Tibial nerve (tissue), 4 donors: ENCODE data around the gene IFITM2.

ENCODE experiments used
- EP300 ChIP-seq, 2 donors: sonication (generic); formaldehyde crosslinking; IDR thresholded peaks; one replicate each; pipeline ENCODE4 v1.6.1; 2017; ENCODE audit warnings: antibody characterized with exemption in 2 of 2, mild to moderate bottlenecking in 1 of 2
- POLR2A ChIP-seq, 2 donors: fragments of 450-650 bp; IDR thresholded peaks; one replicate each; pipeline ENCODE4 v1.6.1; 2017; ENCODE audit warnings: antibody characterized with exemption in 2 of 2, mild to moderate bottlenecking in 2 of 2, moderate library complexity in 2 of 2
- TF ChIP-seq, protein P1 (sequence below), 5 experiments: fragments of 200-600 bp in 3 of 5; fragments of 450-650 bp in 2 of 5; sonication (generic) in 3 of 5; IDR thresholded peaks; one replicate each; pipeline ENCODE4 v1.5.1; 2016 to 2019; ENCODE audit warnings: antibody characterized with exemption in 5 of 5, mild to moderate bottlenecking in 3 of 5, moderate library complexity in 2 of 5

DNA sequence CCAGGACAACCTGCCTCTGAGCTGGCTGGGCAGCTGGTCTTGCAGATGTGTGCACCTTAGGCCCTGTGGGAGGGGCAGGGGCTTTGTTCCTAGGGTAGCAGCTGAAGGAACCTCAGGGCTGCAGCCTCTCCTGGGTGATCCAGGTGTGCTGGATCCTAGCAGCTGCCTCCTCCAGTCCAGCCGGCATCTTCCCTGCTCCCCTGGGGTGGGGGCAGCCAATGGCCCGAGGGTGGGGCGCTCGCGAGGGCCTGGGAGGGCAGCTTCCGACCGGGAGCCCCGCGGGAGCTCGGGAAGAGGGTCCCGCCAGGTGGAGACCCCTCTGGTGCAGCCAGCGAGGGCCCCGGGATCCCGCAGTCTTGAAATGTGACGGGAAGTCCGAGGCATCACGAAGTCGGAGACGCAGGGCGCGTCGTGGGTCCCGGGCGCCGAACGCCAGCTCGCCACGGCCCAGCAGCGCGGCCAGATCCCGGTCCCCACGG is 7.9 kb downstream of the IFITM2 start:
- TF ChIP-seq, protein P1, sequence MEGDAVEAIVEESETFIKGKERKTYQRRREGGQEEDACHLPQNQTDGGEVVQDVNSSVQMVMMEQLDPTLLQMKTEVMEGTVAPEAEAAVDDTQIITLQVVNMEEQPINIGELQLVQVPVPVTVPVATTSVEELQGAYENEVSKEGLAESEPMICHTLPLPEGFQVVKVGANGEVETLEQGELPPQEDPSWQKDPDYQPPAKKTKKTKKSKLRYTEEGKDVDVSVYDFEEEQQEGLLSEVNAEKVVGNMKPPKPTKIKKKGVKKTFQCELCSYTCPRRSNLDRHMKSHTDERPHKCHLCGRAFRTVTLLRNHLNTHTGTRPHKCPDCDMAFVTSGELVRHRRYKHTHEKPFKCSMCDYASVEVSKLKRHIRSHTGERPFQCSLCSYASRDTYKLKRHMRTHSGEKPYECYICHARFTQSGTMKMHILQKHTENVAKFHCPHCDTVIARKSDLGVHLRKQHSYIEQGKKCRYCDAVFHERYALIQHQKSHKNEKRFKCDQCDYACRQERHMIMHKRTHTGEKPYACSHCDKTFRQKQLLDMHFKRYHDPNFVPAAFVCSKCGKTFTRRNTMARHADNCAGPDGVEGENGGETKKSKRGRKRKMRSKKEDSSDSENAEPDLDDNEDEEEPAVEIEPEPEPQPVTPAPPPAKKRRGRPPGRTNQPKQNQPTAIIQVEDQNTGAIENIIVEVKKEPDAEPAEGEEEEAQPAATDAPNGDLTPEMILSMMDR (IDR thresholded peaks at IDR 0.05), result no peak
- TF ChIP-seq EP300 (IDR thresholded peaks at IDR 0.05), result no peak
- TF ChIP-seq POLR2A (IDR thresholded peaks at IDR 0.05), result no peak
